H1 (cell line): ENCODE results near the gene TNFRSF18. TPM values are rescaled to one million over a fixed set of nuclear protein-coding genes. Genes with fewer than 3 reads are reported as not detected.

Experiments
- CTCF ChIA-PET: fragments of 300-600 bp; sonication (Branson Sonifier 250); formaldehyde crosslinking; loops from one replicate; lab custom pipeline; 2021; ENCODE audit not compliant: partially characterized antibody; lab: Charles Lee
- POLR2A ChIA-PET: fragments of 300-600 bp; sonication (Branson Sonifier 250); formaldehyde crosslinking; loops from one replicate; lab custom pipeline; 2021; ENCODE audit warnings: inconsistent platforms; ENCODE audit not compliant: partially characterized antibody; lab: Charles Lee
- DNase-seq, 2 experiments: peaks; one replicate each; pipeline versions ENCODE4 v3.0.0 to v3.0.0-alpha.2; 2010 to 2022; ENCODE audit warnings: low spot score in 2 of 2, low read depth in 1 of 2, mixed read lengths in 1 of 2
- FAIRE-seq: peaks from 2 replicates; lab custom pipeline; 2011; peaks lifted over from hg19 to GRCh38; lab: Jason Lieb, UNC
- H2AFZ ChIP-seq: 2 replicates; pipeline ENCODE4 v1.8.1; 2012; ENCODE audit warnings: low read length, inconsistent platforms
- H2AK5ac ChIP-seq: 2 replicates; pipeline ENCODE4 v1.6.1; 2013; ENCODE audit warnings: low read depth, low read length
- H2BK120ac ChIP-seq: replicated peaks from 2 replicates; pipeline ENCODE3; 2013; ENCODE audit warnings: low read depth, low read length, inconsistent platforms
- H2BK12ac ChIP-seq: 2 replicates; pipeline ENCODE4 v1.6.1; 2013; ENCODE audit warnings: low read depth, low read length
- H2BK15ac ChIP-seq: 2 replicates; pipeline ENCODE4 v1.6.1; 2013; ENCODE audit warnings: low read length
- H2BK20ac ChIP-seq: 2 replicates; pipeline ENCODE4 v1.6.1; 2013; ENCODE audit warnings: low read length
- H2BK5ac ChIP-seq: 2 replicates; pipeline ENCODE4 v1.6.1; 2013; ENCODE audit warnings: low read depth, low read length
- H3K14ac ChIP-seq: 2 replicates; pipeline ENCODE4 v1.6.1; 2013; ENCODE audit warnings: inconsistent platforms; ENCODE audit not compliant: insufficient read length
- H3K18ac ChIP-seq: 2 replicates; pipeline ENCODE4 v1.6.1; 2013; ENCODE audit warnings: low read length; ENCODE audit errors: extremely low read depth
- H3K23ac ChIP-seq: 2 replicates; pipeline ENCODE4 v1.6.1; 2013; ENCODE audit warnings: inconsistent platforms; ENCODE audit not compliant: insufficient read length
- H3K23me2 ChIP-seq: 2 replicates; pipeline ENCODE4 v1.6.1; 2013; ENCODE audit warnings: low read depth, low read length
- H3K27ac ChIP-seq: 2 replicates; pipeline ENCODE4 v1.6.1; 2011; ENCODE audit warnings: low read depth, low read length, inconsistent platforms
- H3K27me3 ChIP-seq, 4 experiments: replicated peaks in 1 of 4; 1 replicate in 1 of 4; 2 replicates in 3 of 4; pipeline versions ENCODE4 v1.6.1 to v1.8.1; 2011 to 2013; ENCODE audit warnings: low read length in 3 of 4, mild to moderate bottlenecking in 3 of 4, inconsistent platforms in 2 of 4, mixed read lengths in 2 of 4, moderate library complexity in 1 of 4; ENCODE audit not compliant: control insufficient read depth in 3 of 4, insufficient read depth in 3 of 4; ENCODE audit errors: extremely low read depth in 1 of 4
- H3K36me3 ChIP-seq, 4 experiments: 2 replicates each; pipeline versions ENCODE4 v1.6.1 to v1.8.1; 2011 to 2013; ENCODE audit warnings: mild to moderate bottlenecking in 4 of 4, low read length in 3 of 4, moderate library complexity in 2 of 4, control low read depth in 1 of 4, inconsistent platforms in 1 of 4; ENCODE audit not compliant: insufficient read depth in 4 of 4, control insufficient read depth in 2 of 4
- H3K4ac ChIP-seq: replicated peaks from 2 replicates; pipeline ENCODE3; 2013; ENCODE audit warnings: low read length, low read depth, mixed read lengths, inconsistent platforms; ENCODE audit not compliant: insufficient read length
- H3K4me1 ChIP-seq, 4 experiments: replicated peaks in 1 of 4; 1 replicate in 1 of 4; 2 replicates in 3 of 4; pipeline versions ENCODE4 v1.6.1 to v1.8.1; 2011 to 2013; ENCODE audit warnings: low read length in 3 of 4, inconsistent platforms in 2 of 4, mixed read lengths in 1 of 4; ENCODE audit not compliant: insufficient read depth in 4 of 4, control insufficient read depth in 3 of 4
- H3K4me2 ChIP-seq, 2 experiments: 2 replicates each; pipeline versions ENCODE4 v1.6.1 to v1.8.1; 2011 to 2013; ENCODE audit warnings: low read depth in 2 of 2, low read length in 2 of 2, control low read depth in 1 of 2, inconsistent platforms in 1 of 2, mild to moderate bottlenecking in 1 of 2; ENCODE audit not compliant: insufficient read depth in 1 of 2
- H3K4me3 ChIP-seq, 4 experiments: fragments of 200-600, 300-600 bp in 1 of 4; sonication (generic), shearing (Covaris generic), sonication (Bioruptor Twin) in 1 of 4; 2 replicates each; pipeline versions ENCODE4 v1.5.1 to v1.8.1; 2011 to 2016; ENCODE audit warnings: low read length in 4 of 4, low read depth in 3 of 4, control low read depth in 2 of 4, inconsistent platforms in 2 of 4, mild to moderate bottlenecking in 2 of 4, mixed read lengths in 1 of 4, moderate library complexity in 1 of 4; ENCODE audit not compliant: insufficient read depth in 2 of 4; ENCODE audit errors: extremely low read depth in 1 of 4
- H3K56ac ChIP-seq: replicated peaks from 2 replicates; pipeline ENCODE3; 2013; ENCODE audit warnings: low read depth, mild to moderate bottlenecking, mixed read lengths, low read length, inconsistent platforms; ENCODE audit not compliant: insufficient read length
- H3K79me1 ChIP-seq: 2 replicates; pipeline ENCODE4 v1.6.1; 2013; ENCODE audit warnings: low read depth, low read length, control low read depth
- H3K79me2 ChIP-seq, 2 experiments: 2 replicates each; pipeline versions ENCODE4 v1.6.1 to v1.8.1; 2012 to 2013; ENCODE audit warnings: low read length in 2 of 2, mild to moderate bottlenecking in 2 of 2, inconsistent platforms in 1 of 2; ENCODE audit not compliant: insufficient read depth in 2 of 2, control insufficient read depth in 1 of 2
- H3K9ac ChIP-seq, 4 experiments: replicated peaks in 1 of 4; 1 replicate in 1 of 4; 2 replicates in 3 of 4; pipeline versions ENCODE4 v1.6.1 to v1.8.1; 2011 to 2013; ENCODE audit warnings: low read depth in 3 of 4, low read length in 3 of 4, control low read depth in 2 of 4, mild to moderate bottlenecking in 2 of 4, moderate library complexity in 2 of 4, inconsistent platforms in 1 of 4; ENCODE audit errors: extremely low read depth in 1 of 4
- H3K9me3 ChIP-seq, 2 experiments: 2 replicates each; pipeline versions ENCODE4 v1.6.1 to v1.8.1; 2012 to 2013; ENCODE audit warnings: mild to moderate bottlenecking in 2 of 2, moderate library complexity in 2 of 2, control low read depth in 1 of 2, inconsistent platforms in 1 of 2, low read depth in 1 of 2, low read length in 1 of 2, mixed read lengths in 1 of 2; ENCODE audit not compliant: insufficient read depth in 2 of 2
- H4K20me1 ChIP-seq, 2 experiments: replicated peaks in 1 of 2; 2 replicates each; pipeline versions ENCODE3 to v1.8.1; 2011 to 2013; ENCODE audit warnings: inconsistent platforms in 2 of 2, low read length in 2 of 2, mild to moderate bottlenecking in 1 of 2; ENCODE audit not compliant: insufficient read depth in 2 of 2, control insufficient read depth in 1 of 2
- H4K5ac ChIP-seq: 2 replicates; pipeline ENCODE4 v1.6.1; 2013; ENCODE audit warnings: low read length, low read depth, mixed read lengths, inconsistent platforms; ENCODE audit not compliant: insufficient read length
- H4K8ac ChIP-seq: 2 replicates; pipeline ENCODE4 v1.8.0; 2013; ENCODE audit warnings: mild to moderate bottlenecking, moderate library complexity, low read length, inconsistent platforms; ENCODE audit not compliant: insufficient read depth; ENCODE audit errors: extremely low read depth
- H4K91ac ChIP-seq: replicated peaks from 2 replicates; pipeline ENCODE3; 2013; ENCODE audit warnings: low read length, mixed read lengths, inconsistent platforms; ENCODE audit not compliant: insufficient read length
- ASH2L ChIP-seq: fragments of 200-600, 300-600 bp; sonication (generic); IDR thresholded peaks from one replicate; pipeline ENCODE4 v1.7.1; 2017; ENCODE audit warnings: low read length
- CBX5 ChIP-seq: fragments of 300-800, 300-1000 bp; sonication (generic); IDR thresholded peaks from 2 replicates; pipeline ENCODE4 v1.7.1; 2016; ENCODE audit warnings: antibody characterized with exemption, low read length, low read depth
- CBX8 ChIP-seq: fragments of 300-800, 300-1000 bp; sonication (generic); IDR thresholded peaks from 2 replicates; pipeline ENCODE4 v1.7.1; 2016; ENCODE audit warnings: low read depth, low read length, borderline replicate concordance
- CREB1 ChIP-seq: IDR thresholded peaks from 2 replicates; pipeline ENCODE4 v1.6.1; 2012; ENCODE audit warnings: inconsistent platforms
- JUN ChIP-seq: IDR thresholded peaks from 2 replicates; pipeline ENCODE4 v1.6.1; 2011; ENCODE audit warnings: low read depth, mild to moderate bottlenecking, improper control_type of control experiment, low read length
- KDM4A ChIP-seq: IDR thresholded peaks from one replicate; pipeline ENCODE4 v1.7.1; 2012; ENCODE audit warnings: low read depth, mild to moderate bottlenecking, moderate library complexity, low read length, inconsistent platforms; ENCODE audit not compliant: severe bottlenecking
- KDM5A ChIP-seq: fragments of 200-600 bp; IDR thresholded peaks from 2 replicates; pipeline ENCODE4 v1.7.1; 2012; ENCODE audit warnings: mild to moderate bottlenecking, low read length, inconsistent platforms, mixed read lengths
- NRF1 ChIP-seq: IDR thresholded peaks from 2 replicates; pipeline ENCODE4 v1.6.1; 2011; ENCODE audit warnings: mild to moderate bottlenecking, low read depth, low read length, improper control_type of control experiment
- TBP ChIP-seq: IDR thresholded peaks from 2 replicates; pipeline ENCODE4 v1.6.1; 2011; ENCODE audit warnings: low read depth, low read length, improper control_type of control experiment
- WGBS, 2 experiments: shearing (Covaris generic) in 1 of 2; methylation state at CpG; one replicate each; pipeline versions ENCODE4 v1.1.6 to v1.1.7; 2013 to 2015; ENCODE audit warnings: low lambda C conversion rate in 2 of 2, mixed read lengths in 2 of 2, inconsistent platforms in 1 of 2, low coverage in 1 of 2, missing lambda C conversion rate in 1 of 2; ENCODE audit not compliant: insufficient replicate concordance in 2 of 2, insufficient coverage in 1 of 2, insufficient read length in 1 of 2; ENCODE audit errors: extremely low coverage in 1 of 2, missing lambda C conversion rate in 1 of 2; 5-methylcytosine and 5-hydroxymethylcytosine counted together
- polyA plus RNA-seq, 7 experiments: library from polyadenylated mRNA; depleted of rRNA in 3 of 7; stranded (reverse) in 5 of 7; unstranded in 2 of 7; fragments of >200 nt in 5 of 7; fragments of 200-250 nt in 2 of 7; gene quantifications; 1 replicate in 5 of 7; 2 replicates in 1 of 7; 4 replicates in 1 of 7; pipeline versions ENCODE4 v1.2.1 to v1.2.3, GENCODE V29; 2011 to 2013; ENCODE audit warnings: missing spikeins in 2 of 7, mixed read lengths in 2 of 7
- total RNA-seq: library from RNA; stranded (reverse); fragmentation: NEBNext Ultra II Directional; extraction: Animal tissue kit (Norgen Biotek cat#: 25700); gene quantifications from 2 replicates; pipeline ENCODE4 v1.2.1, GENCODE V29; 2021
- TF ChIP-seq, protein P1 (sequence below): IDR thresholded peaks from 2 replicates; pipeline ENCODE4 v1.6.1; 2012; ENCODE audit warnings: inconsistent platforms

Gene TNFRSF18
- total and polyA plus RNA-seq, 2 of the 8 experiments (the other 6 are each of a cell fraction or from before 2014, with no cell fraction given): 1.5 to 2.5 TPM

DNA sequence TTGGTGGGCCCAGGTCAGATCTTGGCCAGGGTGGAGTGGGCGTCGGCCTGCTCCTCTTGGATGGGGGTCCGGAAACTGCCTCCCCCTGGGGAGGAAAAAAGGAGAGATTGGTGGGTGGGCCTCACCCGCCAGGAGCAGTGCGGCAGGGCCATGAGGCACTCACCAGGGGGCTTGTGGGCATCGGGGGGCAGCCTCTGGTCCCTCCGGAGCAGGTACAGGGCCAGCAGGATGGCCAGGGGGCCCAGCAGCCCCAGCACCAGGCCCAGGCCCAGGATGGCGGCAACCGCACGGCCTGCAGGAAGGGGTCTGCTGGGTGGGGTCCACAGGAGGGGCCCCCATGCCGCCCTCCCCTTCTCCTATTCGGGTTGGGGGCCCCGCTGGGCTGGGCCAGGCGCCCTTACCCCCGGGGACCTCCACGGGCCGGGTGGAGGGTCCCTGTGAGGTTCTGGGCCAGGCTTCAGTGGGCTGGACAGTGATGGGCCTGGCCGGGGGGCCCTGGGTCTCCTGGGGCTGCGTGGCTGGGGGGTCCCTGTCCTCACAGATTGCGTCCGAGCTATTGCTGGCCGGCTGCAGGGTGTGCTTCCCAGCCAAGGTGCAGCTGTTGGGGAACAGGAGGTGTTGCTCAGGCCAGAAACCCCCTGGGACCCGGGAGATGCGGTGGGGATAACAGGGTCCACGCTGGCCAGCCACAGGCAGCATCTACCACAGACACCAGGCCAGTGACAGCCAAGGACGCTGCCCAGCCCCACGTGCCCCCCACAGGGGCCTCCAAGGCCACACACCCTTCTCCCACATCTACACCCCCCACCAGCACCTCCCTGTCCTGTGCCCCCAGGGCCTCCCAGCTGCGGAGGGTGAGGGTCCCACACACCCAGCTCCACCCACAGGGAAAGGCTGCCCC, 5.4 kb upstream of the TNFRSF18 start:
- Histone ChIP-seq H3K27ac (no peak overlapping the region), H3K23me2 (no peaks in the 10 kb centered on the region), H4K5ac (no peak overlapping the region), H3K36me3 (no peaks in the 10 kb centered on the region; a peak in 1 of 8 replicates), H4K8ac (no peak overlapping the region), H2BK12ac (no peak overlapping the region), H2BK15ac (no peak overlapping the region), H3K79me1 (no peaks in the 10 kb centered on the region), H3K4ac (no peak overlapping the region), H4K91ac (no peak overlapping the region), H3K9ac (no peak overlapping the region), H2AFZ (no peak overlapping the region), H3K14ac (no peak overlapping the region), H3K79me2 (no peaks in the 10 kb centered on the region), H3K27me3 (peaks cover 0 to 4% (median 2%) of the 10 kb centered on the region in 4 experiments; a peak in 5 of 7 replicates), H3K18ac (no peak overlapping the region), H3K4me1 (peaks cover 0 to 2% (median 1%) of the 10 kb centered on the region in 4 experiments; a peak in 5 of 7 replicates), H4K20me1 (peaks cover 3 to 6% of the 10 kb centered on the region in 2 experiments), H3K4me2 (no peak overlapping the region), H2BK20ac (no peak overlapping the region)
- DNase-seq: no peak
- no peak for FAIRE-seq
- WGBS, 2 experiments: 80% methylated on average over 1 of the region's 28 CpGs; no CpG with 5 or more reads in 1 of the 2 experiments
- no peak for TF ChIP-seq JUN
- TF ChIP-seq TBP: no peak
- TF ChIP-seq CREB1: no peak
- TF ChIP-seq KDM5A: no peak
- no peak for TF ChIP-seq CBX8
- TF ChIP-seq CBX5: no peak
- TF ChIP-seq, protein P1, sequence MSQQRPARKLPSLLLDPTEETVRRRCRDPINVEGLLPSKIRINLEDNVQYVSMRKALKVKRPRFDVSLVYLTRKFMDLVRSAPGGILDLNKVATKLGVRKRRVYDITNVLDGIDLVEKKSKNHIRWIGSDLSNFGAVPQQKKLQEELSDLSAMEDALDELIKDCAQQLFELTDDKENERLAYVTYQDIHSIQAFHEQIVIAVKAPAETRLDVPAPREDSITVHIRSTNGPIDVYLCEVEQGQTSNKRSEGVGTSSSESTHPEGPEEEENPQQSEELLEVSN: no peak
- no peak for TF ChIP-seq KDM4A
- TF ChIP-seq NRF1: no peak
- TF ChIP-seq ASH2L: no peak
- TF ChIP-seq, all 59 proteins: peak for 0
- no peak overlapping the region for H3K23ac ChIP-seq
- H2BK5ac ChIP-seq: no peak overlapping the region
- ChIA-PET POLR2A (interaction anchor here (0.7 kb wide), 1 partner anchor 19 kb away, joined by 3 read pairs; the partner anchor contains the start of gene SDF4), CTCF (interaction anchor here (1.1 to 2.2 kb wide), 4 partner anchors 38 to 148 kb away, joined by 3 to 9 read pairs (median 4); partner anchors contain the start of gene TTLL10)
- no peak overlapping the region for H2AK5ac ChIP-seq
- no peaks in the 10 kb centered on the region for H3K9me3 ChIP-seq
- no peak overlapping the region for H2BK120ac ChIP-seq
- H3K4me3 ChIP-seq: no peak overlapping the region
- no peak overlapping the region for H3K56ac ChIP-seq
